ENCODE data around the gene UBL4A.

UBL4A gene

GRCh38 chrX:154484255-154485149, 1.9 kb downstream of the UBL4A start (continued):
- TF ChIP-seq SNAI2 (CRISPR knock-in tag; IDR thresholded peaks at IDR 0.05) = no peak

GRCh38 chrX:154483325-154483724, 3.1 kb downstream of the UBL4A start:
- TF ChIP-seq ZNF8 (CRISPR knock-in tag; IDR thresholded peaks at IDR 0.05) (no peak), ZFP30 (CRISPR knock-in tag; IDR thresholded peaks at IDR 0.05) (no peak), CREB5 (CRISPR knock-in tag; IDR thresholded peaks at IDR 0.05; ENCODE audit: low read depth) (no peak), TSHZ2 (CRISPR knock-in tag; IDR thresholded peaks at IDR 0.05) (no peak), ZFP3 (CRISPR knock-in tag; IDR thresholded peaks at IDR 0.05) (no peak), TOX (CRISPR knock-in tag; IDR thresholded peaks at IDR 0.05; ENCODE audit: borderline replicate concordance) (no peak), CSDC2 (CRISPR knock-in tag; IDR thresholded peaks at IDR 0.05) (no peak), GLIS3 (CRISPR knock-in tag; IDR thresholded peaks at IDR 0.05) (no peak), ARNTL (CRISPR knock-in tag; IDR thresholded peaks at IDR 0.05; ENCODE audit: borderline replicate concordance, low read depth) (no peak), PPARA (CRISPR knock-in tag; IDR thresholded peaks at IDR 0.05; ENCODE audit: borderline replicate concordance) (no peak), ZNF565 (CRISPR knock-in tag; conservative IDR thresholded peaks at IDR 0.05; ENCODE audit: low read depth) (no peak), CSRNP3 (CRISPR knock-in tag; IDR thresholded peaks at IDR 0.05) (no peak), POU6F1 (CRISPR knock-in tag; IDR thresholded peaks at IDR 0.05; ENCODE audit: borderline replicate concordance, low read depth) (no peak)
- ATAC-seq = no peak

GRCh38 chrX:154482786-154483185, 3.6 kb downstream of the UBL4A start:
- no peak for ATAC-seq
- TF ChIP-seq CSRNP3 (CRISPR knock-in tag; IDR thresholded peaks at IDR 0.05) = no peak
- no peak for TF ChIP-seq ZFP30 (CRISPR knock-in tag; IDR thresholded peaks at IDR 0.05)
- TF ChIP-seq ISL1 (CRISPR knock-in tag; IDR thresholded peaks at IDR 0.05) = no peak
- no peak for TF ChIP-seq TOX (CRISPR knock-in tag; IDR thresholded peaks at IDR 0.05; ENCODE audit: borderline replicate concordance)
- no peak for TF ChIP-seq ZFP3 (CRISPR knock-in tag; IDR thresholded peaks at IDR 0.05)
- no peak for TF ChIP-seq SNAI2 (CRISPR knock-in tag; IDR thresholded peaks at IDR 0.05)
- TF ChIP-seq CREB5 (CRISPR knock-in tag; IDR thresholded peaks at IDR 0.05; ENCODE audit: low read depth) = no peak
- TF ChIP-seq ZC3H10 (CRISPR knock-in tag; IDR thresholded peaks at IDR 0.05) = no peak
- no peak for TF ChIP-seq BACH2 (CRISPR knock-in tag; IDR thresholded peaks at IDR 0.05; ENCODE audit: borderline replicate concordance)
- no peak for TF ChIP-seq CSDC2 (CRISPR knock-in tag; IDR thresholded peaks at IDR 0.05)
- no peak for TF ChIP-seq TSHZ2 (CRISPR knock-in tag; IDR thresholded peaks at IDR 0.05)
- TF ChIP-seq ESRRG (CRISPR knock-in tag; IDR thresholded peaks at IDR 0.05) = no peak
- TF ChIP-seq ZNF8 (CRISPR knock-in tag; IDR thresholded peaks at IDR 0.05) = no peak
- TF ChIP-seq ARNTL (CRISPR knock-in tag; IDR thresholded peaks at IDR 0.05; ENCODE audit: borderline replicate concordance, low read depth) = no peak

Measured in SK-N-SH treated with all-trans-retinoic acid at 6 μM for 48 hours (cell line).